CD4-positive, alpha-beta T cell treated with Interferon alpha-2 for 1 hour (primary cell): Measurements from ENCODE around the gene KRTAP17-1.
"Not testable (repeated sequence)": the region's sequence is repeated elsewhere in the genome, so short reads cannot be mapped to it uniquely, and the experiment has no call there.

ENCODE experiments used
- DNase-seq, 2 donors: peaks; one replicate each; pipeline ENCODE4 v3.0.0-alpha.2; 2020 to 2022

The KRTAP17-1 gene

GRCh38 chr17:41315204-41315794 is at the start of gene KRTAP17-1:
TSS of gene KRTAP17-1 (minus strand) at chr17:41315710. CDS start at chr17:41315650, 60 bp downstream.
- no peak for DNase-seq

GRCh38 chr17:41363881-41364280 is 48.4 kb upstream of the KRTAP17-1 start:
- DNase-seq: no peak

GRCh38 chr17:41360296-41360995 is 44.9 kb upstream of the KRTAP17-1 start:
- no peak for DNase-seq

GRCh38 chr17:41354536-41354935 is 39.0 kb upstream of the KRTAP17-1 start:
- no peak for DNase-seq

GRCh38 chr17:41352597-41353366 is 37.3 kb upstream of the KRTAP17-1 start:
- no peak for DNase-seq

GRCh38 chr17:41351177-41351576 is 35.7 kb upstream of the KRTAP17-1 start:
- no peak for DNase-seq

- not testable (repeated sequence) for DNase-seq
Observed at GRCh38 chr17:41350381-41350878, 34.9 kb upstream of the KRTAP17-1 start, which contains the start of gene KRT33A. TSS of gene KRT33A (minus strand) at chr17:41350828. CDS start at chr17:41350767, 61 bp downstream.

GRCh38 chr17:41347869-41348760 is 32.6 kb upstream of the KRTAP17-1 start:
- no peak for DNase-seq

GRCh38 chr17:41346421-41346820 is 30.9 kb upstream of the KRTAP17-1 start:
- not testable (repeated sequence) for DNase-seq

GRCh38 chr17:41345992-41346391 is 30.5 kb upstream of the KRTAP17-1 start:
- no peak for DNase-seq

GRCh38 chr17:41343029-41343428 is 27.5 kb upstream of the KRTAP17-1 start:
- DNase-seq: no peak

- peak; percentile 30 to 71 for DNase-seq
Observed at GRCh38 chr17:41340934-41341861, 25.7 kb upstream of the KRTAP17-1 start.

- DNase-seq: no peak
Observed at GRCh38 chr17:41340494-41340893, 25.0 kb upstream of the KRTAP17-1 start.

GRCh38 chr17:41339571-41340172 is 24.2 kb upstream of the KRTAP17-1 start:
- DNase-seq: no peak

GRCh38 chr17:41338961-41339485 is 23.5 kb upstream of the KRTAP17-1 start:
- DNase-seq: peak; percentile 57 to 88

GRCh38 chr17:41335747-41336146 is 20.2 kb upstream of the KRTAP17-1 start:
- DNase-seq: no peak

GRCh38 chr17:41334385-41335305 is 19.1 kb upstream of the KRTAP17-1 start:
- DNase-seq: no peak

GRCh38 chr17:41333836-41334235 is 18.3 kb upstream of the KRTAP17-1 start:
- no peak for DNase-seq

GRCh38 chr17:41333098-41333497 is 17.6 kb upstream of the KRTAP17-1 start:
- DNase-seq: no peak
